HG03196 (cell line): ENCODE data around the gene SWI5.
A peak's percentile ranks its signal among the peaks of the same experiment; 100 is the strongest.
"Not testable (repeated sequence)": the region's sequence is repeated elsewhere in the genome, so short reads cannot be mapped to it uniquely, and the experiment has no call there.

Source experiments
- ATAC-seq: cut with Tn5 transposase; IDR thresholded peaks from one replicate; pipeline ENCODE4 v1.9.1; 2021; ENCODE audit not compliant: unreplicated experiment

SWI5 gene

GRCh38 chr9:128276008-128276573 lies at the start of gene SWI5:
TSS of gene SWI5 (plus strand) at chr9:128276276.
- peak; percentile 91 for ATAC-seq

GRCh38 chr9:128226412-128226801 lies 49.7 kb upstream of the SWI5 start:
- ATAC-seq: no peak

GRCh38 chr9:128230897-128231296 lies 45.2 kb upstream of the SWI5 start:
- not testable (repeated sequence) for ATAC-seq

- no peak for ATAC-seq
Observed at GRCh38 chr9:128231638-128232527, 44.2 kb upstream of the SWI5 start.

- no peak for ATAC-seq
Observed at GRCh38 chr9:128232528-128233428, 43.3 kb upstream of the SWI5 start.

- no peak for ATAC-seq
Observed at GRCh38 chr9:128233817-128234406, 42.2 kb upstream of the SWI5 start.

- no peak for ATAC-seq
Observed at GRCh38 chr9:128242124-128242523, 34.0 kb upstream of the SWI5 start.

- ATAC-seq: no peak
Observed at GRCh38 chr9:128242828-128243214, 33.3 kb upstream of the SWI5 start.

- ATAC-seq: no peak
Observed at GRCh38 chr9:128243215-128244018, 32.7 kb upstream of the SWI5 start.

- ATAC-seq: no peak
Observed at GRCh38 chr9:128244091-128244836, 31.8 kb upstream of the SWI5 start.

GRCh38 chr9:128244837-128245231 lies 31.2 kb upstream of the SWI5 start:
- no peak for ATAC-seq

GRCh38 chr9:128245421-128246151 lies 30.5 kb upstream of the SWI5 start:
- ATAC-seq: no peak

- no peak for ATAC-seq
Observed at GRCh38 chr9:128246471-128246870, 29.6 kb upstream of the SWI5 start.

GRCh38 chr9:128247226-128247803 lies 28.8 kb upstream of the SWI5 start:
- no peak for ATAC-seq

- no peak for ATAC-seq
Observed at GRCh38 chr9:128249558-128249907, 26.5 kb upstream of the SWI5 start.

- ATAC-seq: peak; percentile 90
Observed at GRCh38 chr9:128249908-128250838, 25.9 kb upstream of the SWI5 start.

- no peak for ATAC-seq
Observed at GRCh38 chr9:128250839-128251731, 25.0 kb upstream of the SWI5 start.
